G401.6 (cell line): ENCODE data around the gene SYNJ2.

ENCODE experiments used
- FAIRE-seq: peaks from 2 replicates; lab custom pipeline; 2012; peaks lifted over from hg19 to GRCh38; lab: Jason Lieb, UNC

Gene SYNJ2

GRCh38 chr6:158028421-158028820, 46.8 kb downstream of the SYNJ2 start:
- FAIRE-seq = no peak

GRCh38 chr6:158028876-158029275, 47.2 kb downstream of the SYNJ2 start:
- FAIRE-seq = no peak

GRCh38 chr6:158029668-158030230, 48.1 kb downstream of the SYNJ2 start:
- no peak for FAIRE-seq

GRCh38 chr6:158030380-158031300, 49.0 kb downstream of the SYNJ2 start:
- no peak for FAIRE-seq

GRCh38 chr6:158031381-158032353, 50.0 kb downstream of the SYNJ2 start:
- no peak for FAIRE-seq

GRCh38 chr6:158032354-158032733, 50.7 kb downstream of the SYNJ2 start:
- no peak for FAIRE-seq

GRCh38 chr6:158033077-158033750, 51.6 kb downstream of the SYNJ2 start:
- FAIRE-seq = no peak

GRCh38 chr6:158033751-158034702, 52.4 kb downstream of the SYNJ2 start:
- FAIRE-seq = no peak

GRCh38 chr6:158036261-158036660, 54.6 kb downstream of the SYNJ2 start:
- FAIRE-seq = no peak

GRCh38 chr6:158037021-158037420, 55.4 kb downstream of the SYNJ2 start:
- no peak for FAIRE-seq

- no peak for FAIRE-seq
Observed at GRCh38 chr6:158037771-158038170, 56.1 kb downstream of the SYNJ2 start.

- FAIRE-seq = no peak
Observed at GRCh38 chr6:158038291-158039177, 56.9 kb downstream of the SYNJ2 start.

- no peak for FAIRE-seq
Observed at GRCh38 chr6:158039178-158039557, 57.5 kb downstream of the SYNJ2 start.

- no peak for FAIRE-seq
Observed at GRCh38 chr6:158039571-158040050, 57.9 kb downstream of the SYNJ2 start.

GRCh38 chr6:158040051-158040803, 58.6 kb downstream of the SYNJ2 start:
- FAIRE-seq = no peak

GRCh38 chr6:158040804-158041347, 59.2 kb downstream of the SYNJ2 start:
- no peak for FAIRE-seq

- FAIRE-seq = no peak
Observed at GRCh38 chr6:158041370-158041769, 59.7 kb downstream of the SYNJ2 start.

- FAIRE-seq = no peak
Observed at GRCh38 chr6:158041788-158042187, 60.1 kb downstream of the SYNJ2 start.
